C4-2B (cell line): Measurements from ENCODE around the gene SOCS4.

Experiments used
- CTCF ChIP-seq: fragments of 450-650 bp; conservative IDR thresholded peaks from 2 replicates; pipeline ENCODE4 v1.5.1; 2017; ENCODE audit warnings: mild to moderate bottlenecking
- ZFX ChIP-seq: fragments of 450-650 bp; IDR thresholded peaks from 2 replicates; pipeline ENCODE4 v1.6.1; 2017

GRCh38 chr14:55028066-55028465, 1.0 kb downstream of the SOCS4 start:
- no peak for TF ChIP-seq CTCF
- no peak for TF ChIP-seq ZFX
